Glutamatergic neuron (in vitro differentiated cells): ENCODE data around the gene TNIP1. TPM values are rescaled to one million over a fixed set of nuclear protein-coding genes. Genes with fewer than 3 reads are reported as not detected.

ENCODE experiments used
- DNase-seq: peaks from one replicate; pipeline ENCODE4 v3.0.0; 2022
- H3K27ac Mint-ChIP-seq: one replicate; pipeline ENCODE4 v1.8.0; 2020; ENCODE audit warnings: mild to moderate bottlenecking, mixed read lengths, inconsistent platforms; ENCODE audit not compliant: unreplicated experiment
- H3K27me3 Mint-ChIP-seq: one replicate; pipeline ENCODE4 v1.8.0; 2020; ENCODE audit warnings: mild to moderate bottlenecking, moderate library complexity, mixed read lengths, inconsistent platforms; ENCODE audit not compliant: unreplicated experiment
- H3K36me3 Mint-ChIP-seq: one replicate; pipeline ENCODE4 v1.8.0; 2020; ENCODE audit warnings: mild to moderate bottlenecking, mixed read lengths, inconsistent platforms; ENCODE audit not compliant: unreplicated experiment
- H3K4me1 Mint-ChIP-seq: one replicate; pipeline ENCODE4 v1.8.0; 2020; ENCODE audit warnings: mild to moderate bottlenecking, low read depth, mixed read lengths, inconsistent platforms; ENCODE audit not compliant: unreplicated experiment
- H3K4me3 Mint-ChIP-seq: one replicate; pipeline ENCODE4 v1.8.0; 2020; ENCODE audit warnings: mild to moderate bottlenecking, mixed read lengths, inconsistent platforms; ENCODE audit not compliant: unreplicated experiment
- H3K9me3 Mint-ChIP-seq: one replicate; pipeline ENCODE4 v1.8.0; 2020; ENCODE audit warnings: mild to moderate bottlenecking, moderate library complexity, mixed read lengths, inconsistent platforms; ENCODE audit not compliant: unreplicated experiment
- total RNA-seq: library from RNA; stranded (reverse); fragmentation: NEBNext Ultra II Directional; extraction: Animal tissue kit (Norgen Biotek cat#: 25700); gene quantifications from one replicate; pipeline ENCODE4 v1.2.1, GENCODE V29; 2021; ENCODE audit not compliant: unreplicated experiment
- TF ChIP-seq, protein P1 (sequence below): fragments of 200-600 bp; sonication (generic); IDR thresholded peaks from one replicate; pipeline ENCODE4 v1.5.0; 2021; ENCODE audit not compliant: partially characterized antibody, unreplicated experiment

Gene TNIP1
- total RNA-seq, 1 donor from 2014 or later: 34.1 TPM

DNA sequence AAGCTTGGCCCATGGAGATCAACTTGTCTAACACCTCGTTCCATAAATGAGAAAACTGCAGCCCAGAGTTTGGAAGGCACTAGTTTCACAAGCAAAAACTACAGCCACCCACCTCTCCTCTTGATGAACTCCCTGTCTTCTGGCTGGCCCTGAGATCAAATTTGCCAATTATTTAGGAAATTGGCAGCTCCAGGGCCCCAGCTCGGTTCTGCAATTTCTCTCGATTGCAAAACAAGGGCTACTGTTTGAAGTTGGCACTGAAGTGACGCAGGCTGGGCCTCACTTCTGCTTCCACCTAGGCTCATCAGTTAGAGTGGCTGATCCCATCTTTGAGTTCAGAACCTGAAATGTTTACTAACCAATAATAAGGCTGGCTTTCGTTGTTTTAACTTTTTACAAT is 64.1 kb downstream of the TNIP1 start:
- TF ChIP-seq, protein P1, sequence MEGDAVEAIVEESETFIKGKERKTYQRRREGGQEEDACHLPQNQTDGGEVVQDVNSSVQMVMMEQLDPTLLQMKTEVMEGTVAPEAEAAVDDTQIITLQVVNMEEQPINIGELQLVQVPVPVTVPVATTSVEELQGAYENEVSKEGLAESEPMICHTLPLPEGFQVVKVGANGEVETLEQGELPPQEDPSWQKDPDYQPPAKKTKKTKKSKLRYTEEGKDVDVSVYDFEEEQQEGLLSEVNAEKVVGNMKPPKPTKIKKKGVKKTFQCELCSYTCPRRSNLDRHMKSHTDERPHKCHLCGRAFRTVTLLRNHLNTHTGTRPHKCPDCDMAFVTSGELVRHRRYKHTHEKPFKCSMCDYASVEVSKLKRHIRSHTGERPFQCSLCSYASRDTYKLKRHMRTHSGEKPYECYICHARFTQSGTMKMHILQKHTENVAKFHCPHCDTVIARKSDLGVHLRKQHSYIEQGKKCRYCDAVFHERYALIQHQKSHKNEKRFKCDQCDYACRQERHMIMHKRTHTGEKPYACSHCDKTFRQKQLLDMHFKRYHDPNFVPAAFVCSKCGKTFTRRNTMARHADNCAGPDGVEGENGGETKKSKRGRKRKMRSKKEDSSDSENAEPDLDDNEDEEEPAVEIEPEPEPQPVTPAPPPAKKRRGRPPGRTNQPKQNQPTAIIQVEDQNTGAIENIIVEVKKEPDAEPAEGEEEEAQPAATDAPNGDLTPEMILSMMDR: no peak
- no peak overlapping the region for H3K4me3 Mint-ChIP-seq
- DNase-seq: no peak
- peaks cover 6% of the 10 kb centered on the region for H3K4me1 Mint-ChIP-seq
- H3K9me3 Mint-ChIP-seq: peaks cover 2% of the 10 kb centered on the region
- H3K36me3 Mint-ChIP-seq: no peaks in the 10 kb centered on the region
- no peaks in the 10 kb centered on the region for H3K27me3 Mint-ChIP-seq
- no peak overlapping the region for H3K27ac Mint-ChIP-seq

DNA sequence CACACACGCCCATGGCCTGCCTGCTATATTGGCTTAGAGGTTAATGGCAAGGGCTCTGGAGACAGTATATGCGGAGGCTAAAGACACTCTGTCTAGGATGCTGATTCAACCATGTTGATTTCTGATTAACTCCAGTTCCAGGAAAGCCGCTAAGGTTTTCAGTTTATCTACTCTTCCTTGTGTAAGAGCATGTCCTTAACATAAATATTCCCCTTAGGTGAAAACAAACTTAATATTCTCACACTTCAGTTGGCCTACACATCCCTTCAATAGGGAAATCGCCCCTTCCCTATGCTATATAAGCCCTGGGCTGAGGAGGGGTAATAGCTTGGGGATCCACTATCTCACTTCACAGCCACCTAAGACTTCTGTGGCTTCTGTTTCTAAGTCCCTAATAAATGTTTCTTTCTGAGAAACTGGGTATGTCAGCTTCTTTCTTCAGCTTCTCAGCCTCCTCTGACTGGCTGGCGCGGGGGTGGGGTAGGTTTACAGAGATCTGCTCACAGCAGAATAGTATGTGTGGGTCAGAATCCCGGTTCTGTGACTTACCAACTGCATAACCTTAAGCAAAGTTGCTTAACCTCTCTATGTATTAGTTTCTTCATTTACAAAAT is 64.8 kb downstream of the TNIP1 start:
- peaks cover 6% of the 10 kb centered on the region for H3K4me1 Mint-ChIP-seq
- H3K9me3 Mint-ChIP-seq: peaks cover 3% of the 10 kb centered on the region
- no peak for DNase-seq
- TF ChIP-seq, protein P1: no peak
- H3K36me3 Mint-ChIP-seq: no peaks in the 10 kb centered on the region
- no peak overlapping the region for H3K27ac Mint-ChIP-seq
- H3K4me3 Mint-ChIP-seq: no peak overlapping the region
- no peaks in the 10 kb centered on the region for H3K27me3 Mint-ChIP-seq

DNA sequence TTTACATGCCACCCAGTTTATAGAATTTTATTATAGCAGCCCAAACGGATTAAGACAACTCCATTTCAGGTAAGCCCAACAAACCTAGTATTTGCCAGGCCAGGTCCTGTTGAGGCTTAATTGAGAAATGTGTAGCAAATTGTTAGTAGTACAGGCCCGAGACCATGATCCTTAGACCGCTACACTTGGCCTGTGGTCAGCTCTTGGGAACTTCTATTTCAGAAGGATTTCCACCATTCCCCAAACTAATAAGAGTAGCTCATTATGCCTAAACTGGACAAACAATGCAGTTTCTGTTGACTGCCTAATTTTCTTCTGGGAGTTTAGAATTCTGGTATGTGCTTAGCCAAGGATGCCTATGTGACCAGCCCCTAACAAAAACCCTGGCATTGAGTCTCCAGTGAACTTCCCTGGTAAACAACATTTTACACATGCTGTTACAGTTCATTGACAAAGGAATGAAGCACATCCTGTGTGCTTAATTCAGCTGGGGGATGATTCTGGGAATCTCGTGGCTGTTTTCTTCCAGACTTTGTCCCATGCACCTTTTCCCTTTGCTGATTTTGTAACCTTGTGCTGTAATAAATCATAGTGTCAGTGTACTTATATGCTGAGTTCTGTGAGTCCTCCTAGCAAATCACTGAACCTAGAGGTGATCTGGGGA is 66.0 kb downstream of the TNIP1 start:
- Mint-ChIP-seq H3K27me3 (no peaks in the 10 kb centered on the region), H3K36me3 (no peaks in the 10 kb centered on the region), H3K9me3 (peaks cover 3% of the 10 kb centered on the region), H3K27ac (no peak overlapping the region), H3K4me3 (no peak overlapping the region), H3K4me1 (peaks cover 6% of the 10 kb centered on the region)
- no peak for DNase-seq
- TF ChIP-seq, protein P1: no peak

DNA sequence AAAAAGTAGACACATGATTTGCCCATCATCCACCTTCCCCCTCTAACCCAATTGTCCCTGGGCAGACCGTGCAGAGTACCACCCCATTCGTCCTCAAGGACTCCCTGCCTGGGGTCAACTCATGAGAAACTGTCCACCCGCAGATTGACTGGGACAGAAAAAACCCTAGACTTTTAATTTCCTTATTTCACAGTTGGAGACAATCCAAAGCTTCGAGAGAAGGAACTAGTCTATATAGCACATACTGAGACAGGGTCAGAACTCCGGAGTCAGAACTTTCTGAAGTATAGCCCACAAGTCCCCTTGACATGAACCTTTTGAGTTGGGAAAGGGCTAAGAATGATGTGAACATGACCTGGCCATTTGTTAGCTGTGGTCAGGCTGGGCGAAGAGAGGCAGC is 68.0 kb downstream of the TNIP1 start:
- TF ChIP-seq, protein P1: no peak
- Mint-ChIP-seq H3K4me3 (no peak overlapping the region), H3K36me3 (no peaks in the 10 kb centered on the region), H3K9me3 (peaks cover 3% of the 10 kb centered on the region), H3K27ac (no peak overlapping the region), H3K4me1 (no peaks in the 10 kb centered on the region), H3K27me3 (no peaks in the 10 kb centered on the region)
- no peak for DNase-seq

DNA sequence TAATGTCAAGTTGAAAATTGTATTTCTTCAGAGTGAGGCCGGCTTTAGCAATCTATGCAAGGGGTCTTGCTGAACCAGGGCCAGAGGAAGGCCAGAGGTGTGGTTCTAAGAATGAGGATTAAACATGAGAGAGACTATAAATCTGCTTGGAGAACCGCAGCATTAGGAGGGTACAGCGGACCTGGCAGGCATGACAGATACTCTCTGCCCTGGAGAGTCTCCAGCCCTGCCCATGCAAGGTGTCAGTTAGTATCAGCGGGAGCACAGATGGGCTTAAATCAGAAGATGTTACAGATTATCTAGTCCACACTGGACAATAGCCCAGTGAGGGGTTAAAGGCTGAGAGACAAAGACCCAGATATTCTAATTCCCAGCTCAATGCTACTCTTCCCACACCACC is 71.9 kb downstream of the TNIP1 start:
- no peak overlapping the region for H3K4me3 Mint-ChIP-seq
- TF ChIP-seq, protein P1: no peak
- peaks cover 3% of the 10 kb centered on the region for H3K9me3 Mint-ChIP-seq
- no peak overlapping the region for H3K27ac Mint-ChIP-seq
- no peaks in the 10 kb centered on the region for H3K4me1 Mint-ChIP-seq
- H3K36me3 Mint-ChIP-seq: no peaks in the 10 kb centered on the region
- H3K27me3 Mint-ChIP-seq: no peaks in the 10 kb centered on the region
- no peak for DNase-seq
